Immature natural killer cell (primary cell): ENCODE data around the gene SYNJ2BP. TPM values are rescaled to one million over a fixed set of nuclear protein-coding genes. Genes with fewer than 3 reads are reported as not detected.

ENCODE experiments used
- polyA plus RNA-seq, 3 donors: library from polyadenylated mRNA; unstranded; fragments of 300-500 nt; fragmentation: Illumina TruSeq; gene quantifications; one replicate each; pipeline ENCODE4 v1.2.3, GENCODE V29; 2021

SYNJ2BP gene
- polyA plus RNA-seq, 3 donors from 2014 or later: 14.0 to 18.3 (median 17.5) TPM

Other genes starting within 250 kb of the SYNJ2BP start
- gene SLC8A3, start 228.1 kb downstream of the SYNJ2BP start, polyA plus RNA-seq: under 1 TPM in 1 of 3 donors, not detected in 2; 0.21 TPM
- gene COX16, start 57.4 kb downstream of the SYNJ2BP start, polyA plus RNA-seq: 10 to 100 TPM; 41.4 to 64.6 (median 52.4) TPM
- under 1 TPM in 2 of 3 donors, not detected in 1; 0.07 to 0.30 TPM for gene ADAM21, start 35.1 kb upstream of the SYNJ2BP start, polyA plus RNA-seq
- gene ADAM20, start 117.9 kb upstream of the SYNJ2BP start, polyA plus RNA-seq: not detected
- gene MED6, start 183.6 kb upstream of the SYNJ2BP start, polyA plus RNA-seq: 10 to 100 TPM; 21.3 to 37.3 (median 28.5) TPM
- gene TTC9, start 224.8 kb upstream of the SYNJ2BP start, polyA plus RNA-seq: 1 to 10 TPM in 2 of 3 donors, under 1 TPM in 1; 0.98 to 1.4 (median 1.3) TPM